Activated CD4-positive, CD25-positive, alpha-beta regulatory T cell treated with anti-CD3 and anti-CD28 coated beads, Interleukin-2, amount 50 U/mL, for 16 hours (primary cell): ENCODE data around the gene DCLK1.

ENCODE experiments used
- DNase-seq: peaks from one replicate; pipeline ENCODE4 v3.0.0-alpha.2; 2020; ENCODE audit warnings: low read depth, low spot score

Gene DCLK1

DNA sequence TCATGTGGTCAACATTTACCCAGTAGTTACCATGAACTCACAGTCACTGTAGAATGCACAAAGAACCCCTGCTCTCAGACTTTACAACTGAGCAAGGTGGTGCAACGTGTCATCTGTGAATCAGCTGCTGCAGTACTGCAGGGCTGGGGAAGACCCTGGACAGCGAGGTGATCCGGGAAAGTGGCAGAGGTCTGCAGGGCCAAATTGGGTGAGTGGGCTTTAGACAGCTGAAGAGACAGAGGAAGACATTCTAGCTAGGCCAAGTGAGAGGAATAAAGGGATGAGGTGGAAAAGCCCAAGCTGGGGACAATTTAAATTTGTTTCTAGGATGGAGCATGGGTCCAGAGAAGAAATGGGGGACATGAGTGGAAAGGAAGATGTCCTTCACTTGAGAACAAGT lies 270.5 kb downstream of the DCLK1 start:
- DNase-seq = no peak

DNA sequence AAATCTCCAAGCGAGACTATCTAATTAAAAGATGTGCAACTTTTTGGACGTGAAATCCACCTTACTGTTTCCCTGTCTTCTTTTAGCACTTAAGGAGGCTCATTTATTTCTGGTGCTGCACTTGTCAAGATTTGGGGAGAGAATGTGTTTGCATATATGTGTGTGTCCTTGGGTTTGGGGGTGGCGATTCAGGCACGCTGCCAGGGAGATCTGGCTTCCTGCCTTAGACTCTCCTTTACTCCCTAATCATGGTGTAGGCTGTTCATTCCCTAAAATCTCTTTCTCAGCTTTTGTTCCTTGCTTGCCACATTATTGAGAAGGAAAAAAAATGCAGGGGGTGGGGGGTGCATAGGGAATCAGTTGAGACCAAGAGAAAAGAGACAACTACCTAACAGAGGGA lies 271.2 kb downstream of the DCLK1 start:
- no peak for DNase-seq

DNA sequence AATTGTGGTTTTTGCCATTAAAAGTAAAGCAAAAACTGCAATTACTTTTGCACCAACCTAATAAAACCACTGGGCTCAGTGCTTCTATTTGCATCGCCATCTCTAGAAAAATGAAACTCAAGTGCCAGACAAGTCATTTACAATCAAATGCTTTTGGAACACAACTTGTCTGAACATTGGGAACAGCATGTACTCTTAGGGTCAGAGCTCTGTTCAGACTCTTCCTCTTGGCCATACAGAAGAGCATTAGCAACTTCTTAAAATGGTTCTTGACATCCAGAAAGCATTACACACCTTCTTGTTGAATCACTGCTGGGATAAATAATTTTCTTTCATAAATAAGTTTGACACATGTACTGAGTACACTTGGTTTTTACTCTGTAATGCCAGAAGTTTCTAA lies 272.5 kb downstream of the DCLK1 start:
- DNase-seq = no peak

DNA sequence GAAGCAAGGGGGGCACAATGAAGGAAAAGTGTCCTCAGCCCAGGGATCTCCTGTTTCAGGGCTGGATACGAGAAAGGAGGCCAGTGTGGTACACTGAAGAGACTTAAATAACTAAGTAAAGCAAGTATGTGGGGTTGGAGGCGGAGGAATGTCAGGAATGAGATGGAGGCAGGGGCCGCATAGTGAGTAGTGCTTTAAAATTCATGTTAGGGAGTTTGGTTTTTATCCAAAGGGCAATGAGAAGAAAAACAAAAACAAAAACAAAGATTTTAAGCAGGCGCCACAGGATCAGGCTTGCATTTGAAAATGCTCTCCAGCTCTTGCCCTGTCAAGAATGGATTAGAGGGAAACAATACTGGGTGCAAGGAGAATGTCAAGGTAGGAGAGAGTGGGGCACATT lies 273.4 kb downstream of the DCLK1 start:
- no peak for DNase-seq

DNA sequence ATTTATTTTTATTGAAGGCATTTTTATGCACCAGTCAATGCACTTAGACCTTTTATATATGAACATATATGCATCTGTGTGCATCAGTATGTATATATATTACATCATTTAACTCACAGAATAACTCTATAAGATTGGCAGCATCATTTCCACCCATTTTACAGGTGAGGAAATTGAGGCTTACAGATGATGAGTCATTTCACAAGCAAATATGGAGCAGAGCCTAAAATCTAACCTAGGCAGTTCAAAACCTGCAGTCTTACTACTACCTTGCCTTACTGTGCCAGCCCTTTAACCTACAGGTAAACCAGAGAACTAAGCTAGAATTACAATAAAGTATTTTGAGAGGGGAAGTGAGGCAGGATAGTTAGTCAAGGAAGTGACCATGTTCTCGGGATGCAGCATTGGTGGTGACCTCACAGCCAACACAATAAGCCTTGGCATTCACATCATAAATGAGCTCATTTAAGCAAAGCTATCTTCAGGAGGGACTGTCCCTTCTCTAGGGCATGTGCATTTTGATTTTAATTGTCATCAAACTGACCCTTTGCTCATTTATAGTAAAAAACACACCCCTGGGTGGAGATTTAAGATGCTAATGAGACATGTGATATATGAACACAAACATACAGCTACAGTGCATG lies 274.3 kb downstream of the DCLK1 start:
- no peak for DNase-seq

DNA sequence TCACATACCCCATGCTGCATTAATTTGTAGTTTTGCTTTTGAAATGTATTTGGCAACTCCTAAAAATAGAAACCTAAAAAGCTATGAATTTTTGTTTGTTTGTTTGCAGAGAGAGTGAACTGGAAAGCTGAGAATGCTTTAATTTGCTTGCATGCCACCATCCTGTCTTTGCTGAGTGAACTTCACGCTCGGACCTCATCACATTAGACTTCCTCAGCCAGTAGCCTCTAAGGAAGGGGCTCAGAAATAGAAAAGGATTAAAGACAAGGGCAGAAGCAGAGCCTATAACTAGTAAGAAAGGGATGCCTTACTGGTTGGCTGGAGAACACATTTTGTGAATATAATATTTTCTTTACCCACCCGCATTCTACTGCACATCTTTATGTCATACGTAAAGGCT lies 275.1 kb downstream of the DCLK1 start:
- no peak for DNase-seq

DNA sequence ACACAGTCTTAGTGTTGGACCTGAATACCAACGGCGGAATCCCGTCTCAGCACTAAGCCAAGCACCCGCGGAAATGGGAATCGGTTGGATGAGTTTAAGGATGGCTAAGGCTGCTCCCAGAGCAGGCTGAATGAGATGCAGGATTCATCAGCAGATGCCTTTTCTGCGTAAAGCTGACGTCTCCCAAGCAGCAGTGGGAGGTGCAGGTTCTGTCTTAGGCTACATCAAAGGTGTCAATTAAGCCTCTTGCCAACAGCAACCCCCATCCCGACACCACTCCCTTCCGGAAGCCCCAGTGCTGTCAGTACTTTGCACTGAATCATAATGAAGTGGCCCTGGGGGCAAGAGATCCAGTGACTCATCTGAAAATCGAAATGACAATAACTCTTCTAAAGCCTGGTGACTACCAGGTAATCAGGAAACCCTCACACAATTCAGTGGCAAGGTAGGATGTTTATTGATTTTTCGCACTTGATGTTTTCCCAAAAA lies 275.6 kb downstream of the DCLK1 start:
- no peak for DNase-seq

DNA sequence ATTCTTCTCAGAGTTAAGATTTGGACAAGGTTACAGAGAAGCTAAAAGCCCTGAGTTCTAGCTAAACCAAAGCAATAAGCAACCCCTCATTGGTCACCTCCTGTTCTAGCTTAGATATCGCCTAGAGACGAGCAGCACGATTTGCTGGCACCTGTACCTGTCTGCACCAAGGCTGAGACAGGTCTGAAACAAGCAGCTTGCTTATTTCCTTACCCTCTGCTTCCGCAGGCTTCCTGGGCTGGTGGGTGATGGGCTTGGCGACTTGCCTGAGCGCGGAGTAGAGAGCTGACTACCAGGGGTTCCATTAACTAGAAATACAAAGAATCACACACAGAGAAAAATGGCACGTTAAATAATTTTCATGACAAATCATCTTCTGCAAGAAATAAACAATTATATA lies 276.9 kb downstream of the DCLK1 start:
- DNase-seq = no peak

DNA sequence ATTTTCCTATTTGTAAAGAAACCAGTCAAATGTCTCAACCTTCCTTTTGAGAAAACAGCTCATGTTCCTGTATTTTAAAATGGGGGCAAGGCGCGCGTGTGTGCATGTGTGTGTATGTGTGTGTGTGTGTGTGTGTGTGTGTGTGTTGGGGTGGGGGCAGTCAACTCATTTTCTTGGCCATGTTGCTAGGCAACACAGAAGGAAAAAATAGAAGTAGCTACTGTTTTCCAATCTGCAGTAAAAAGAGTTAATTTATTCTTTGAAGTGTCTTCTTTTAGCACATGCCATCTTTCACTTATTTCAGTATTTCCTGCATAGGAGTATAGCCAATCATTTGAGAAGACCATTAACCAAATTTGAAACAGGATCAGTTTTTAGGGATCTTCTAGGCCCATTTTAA lies 279.3 kb downstream of the DCLK1 start:
- DNase-seq = no peak

DNA sequence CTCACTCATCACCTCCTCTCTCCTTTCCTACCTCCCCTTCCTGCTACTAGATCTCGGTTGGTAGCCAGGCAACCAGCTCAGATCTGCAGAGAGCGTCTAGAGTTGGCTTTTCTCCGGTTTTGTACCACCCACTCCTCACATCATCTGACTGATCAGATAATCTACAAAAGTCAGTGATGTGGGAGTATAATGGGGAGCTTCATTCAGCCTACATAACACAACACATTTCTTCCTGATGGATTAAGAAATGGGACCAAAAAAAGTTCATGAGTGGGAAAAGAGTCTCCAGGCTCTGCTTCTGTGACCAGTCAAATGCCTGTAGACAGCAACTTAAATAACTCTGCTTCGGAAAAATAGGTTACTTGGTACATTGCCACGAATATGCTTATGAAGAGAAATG lies 279.8 kb downstream of the DCLK1 start:
- no peak for DNase-seq

DNA sequence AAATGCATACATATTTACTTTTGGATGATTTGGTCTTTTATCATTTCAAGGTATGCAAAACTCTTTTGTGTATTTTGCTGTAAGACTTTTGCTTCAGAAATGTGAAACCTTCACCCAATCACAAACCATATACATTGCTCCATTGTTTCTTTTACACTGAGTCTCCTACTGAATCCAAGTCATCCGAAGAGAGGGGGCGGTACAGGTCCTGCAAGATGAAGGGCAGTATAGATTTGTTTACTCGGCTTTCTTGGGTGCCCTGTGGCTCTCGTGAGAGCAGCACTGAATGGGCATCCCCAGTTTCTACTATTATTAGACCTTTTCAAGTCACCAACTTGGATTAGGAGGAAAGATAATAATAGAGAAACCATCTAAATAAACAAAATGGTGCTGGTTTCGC lies 280.6 kb downstream of the DCLK1 start:
- no peak for DNase-seq

DNA sequence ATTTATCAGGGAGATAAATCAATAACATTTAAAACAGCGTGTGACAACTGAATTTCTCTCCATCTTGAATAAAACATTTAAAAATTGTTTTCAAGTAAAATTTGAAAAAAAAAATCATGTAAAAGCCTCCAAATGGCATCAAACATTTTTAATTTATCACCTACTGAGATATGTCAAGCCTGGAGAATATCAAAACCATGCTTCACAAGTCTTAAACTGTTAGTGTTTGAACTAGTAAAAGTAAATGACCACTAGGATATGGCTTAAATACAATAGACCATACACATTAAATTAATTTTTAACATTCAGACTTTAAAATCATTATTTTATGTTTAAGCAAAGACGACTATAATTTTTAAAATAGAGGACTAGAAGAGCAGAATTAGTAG lies 281.9 kb downstream of the DCLK1 start:
- DNase-seq = no peak

DNA sequence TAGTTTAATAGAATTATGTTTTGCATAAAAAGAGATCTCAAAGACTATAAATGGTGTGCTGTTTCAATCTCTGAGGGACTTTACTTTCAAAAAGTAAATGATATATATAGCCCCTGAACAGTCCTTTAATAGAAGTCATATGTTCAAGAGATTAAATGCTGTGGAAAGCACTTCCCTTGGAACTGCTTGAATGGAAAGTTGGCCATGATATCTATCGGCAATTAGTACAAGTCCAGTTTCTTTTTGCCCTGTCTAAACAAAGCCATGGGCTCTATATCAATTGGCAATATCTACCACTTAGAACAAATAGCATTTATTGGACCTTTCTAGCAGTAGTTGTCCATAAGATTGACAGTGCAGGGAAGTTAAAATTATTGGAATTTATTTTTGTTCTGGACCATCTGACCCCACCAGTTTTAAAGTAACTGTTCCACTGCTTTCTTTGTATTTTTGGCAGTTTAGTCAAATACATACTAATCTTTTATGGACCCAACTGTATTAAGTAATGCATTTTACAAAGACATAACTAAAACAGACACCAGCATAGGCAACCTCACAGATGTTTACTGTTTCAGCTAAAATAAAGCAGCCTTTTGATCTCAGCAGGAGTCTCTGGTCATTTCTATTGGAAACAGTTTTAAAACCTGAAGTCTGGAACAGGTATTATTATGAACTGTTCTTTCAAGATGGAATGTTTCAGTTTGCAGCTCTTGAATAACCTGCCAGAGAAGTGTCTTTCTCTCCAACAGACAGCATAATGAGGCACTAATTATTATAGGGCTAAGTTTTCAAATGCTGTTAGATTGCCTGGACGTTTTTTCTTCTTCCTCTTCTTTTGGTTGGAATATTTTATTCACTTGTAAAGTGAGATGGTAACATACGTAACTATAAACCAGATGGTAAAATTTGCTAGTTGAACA lies 282.6 kb downstream of the DCLK1 start:
- DNase-seq = no peak

DNA sequence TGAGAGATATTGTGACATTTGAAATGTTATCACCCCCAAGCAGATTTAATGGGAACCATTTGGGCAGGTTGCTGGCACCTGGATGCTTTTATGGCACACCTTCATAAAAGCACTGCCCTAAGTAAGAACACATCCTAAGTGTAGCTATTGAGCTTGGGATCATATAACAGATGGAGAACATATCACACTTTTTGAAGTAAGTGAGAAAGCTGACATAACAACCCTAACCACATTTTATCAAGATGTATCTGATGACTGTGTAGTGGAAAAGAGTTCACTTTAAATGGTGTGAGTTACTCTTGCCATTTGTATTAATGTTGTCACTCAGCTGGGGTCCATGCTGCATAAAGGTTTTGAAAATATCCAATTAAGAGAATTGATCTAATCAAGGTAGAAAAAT lies 287.9 kb downstream of the DCLK1 start:
- DNase-seq = no peak

DNA sequence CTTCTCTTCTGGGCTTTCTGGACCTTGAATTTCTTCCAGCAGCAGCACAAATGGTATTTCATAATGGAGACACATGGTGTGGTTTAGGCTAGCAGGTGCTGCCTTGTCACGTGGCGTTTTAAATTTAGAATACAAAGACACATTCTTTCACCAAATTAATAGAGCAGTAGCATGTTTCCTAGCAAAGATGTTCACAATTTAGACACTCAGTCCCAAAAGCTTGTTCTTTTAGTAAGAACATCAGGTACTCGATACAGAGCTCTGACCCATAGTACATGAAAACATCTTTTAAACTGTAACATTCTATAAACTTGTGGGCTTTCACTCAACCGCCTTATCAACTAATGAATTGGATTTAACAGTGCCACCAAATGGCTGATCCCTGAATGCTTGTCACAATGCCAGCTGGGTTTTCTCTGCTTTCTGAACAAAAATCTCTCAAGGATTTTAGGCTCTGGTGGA lies 290.1 kb downstream of the DCLK1 start:
- no peak for DNase-seq

DNA sequence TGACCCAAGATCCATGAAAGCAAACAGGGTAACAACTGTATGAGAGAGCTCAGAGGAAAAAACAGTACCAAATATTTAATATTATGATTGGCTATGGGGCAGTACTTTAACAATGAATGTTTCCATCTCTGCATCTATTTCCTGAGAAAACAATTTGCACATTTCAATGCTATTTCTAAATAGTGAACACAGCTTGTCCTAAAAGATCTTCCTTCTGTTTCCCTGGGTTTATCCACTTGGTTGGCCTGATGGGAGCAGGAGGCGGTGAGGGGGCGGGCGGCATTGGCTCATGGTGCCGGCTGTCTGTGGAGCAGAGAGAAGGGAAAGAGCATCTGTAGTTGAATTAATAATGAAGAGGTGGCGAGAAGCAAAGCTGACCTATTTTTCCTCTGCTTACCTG lies 291.4 kb downstream of the DCLK1 start:
- no peak for DNase-seq

DNA sequence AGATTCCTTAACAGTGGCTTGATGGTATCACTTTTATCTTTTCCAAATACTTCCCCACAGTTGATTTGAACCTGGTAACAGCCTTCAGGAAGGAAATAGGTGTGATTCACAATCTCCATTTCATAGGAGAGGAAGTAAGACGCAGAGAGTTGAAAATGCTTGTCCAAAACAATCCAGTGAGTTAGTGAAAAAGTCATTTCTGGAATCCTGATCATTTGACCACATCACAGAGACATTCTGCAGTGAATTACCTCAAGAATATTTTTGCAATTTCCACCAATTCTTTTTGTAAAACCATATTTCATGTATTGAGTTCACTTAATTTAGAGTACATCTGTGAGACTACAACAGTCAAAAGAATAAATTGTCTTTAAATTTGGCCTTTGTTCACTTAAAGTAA lies 292.8 kb downstream of the DCLK1 start:
- no peak for DNase-seq

DNA sequence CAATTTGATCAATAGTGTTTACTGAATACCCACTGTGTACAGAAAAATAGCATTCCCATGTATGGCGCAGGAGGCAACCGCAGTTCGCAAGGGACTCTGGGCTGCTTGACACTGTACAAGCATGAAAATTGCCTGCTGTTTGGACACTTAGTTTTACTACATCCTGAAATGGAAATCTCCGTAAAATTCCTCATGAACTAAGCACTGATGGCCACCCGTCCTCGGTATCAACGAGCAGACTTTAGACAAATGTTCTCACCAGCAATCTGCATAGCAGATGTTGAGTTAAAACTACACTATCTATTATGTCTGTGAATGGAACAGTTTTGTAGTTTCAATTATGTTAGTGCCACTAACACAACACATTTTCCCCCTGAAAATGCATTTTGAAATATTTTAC lies 294.7 kb downstream of the DCLK1 start:
- no peak for DNase-seq

DNA sequence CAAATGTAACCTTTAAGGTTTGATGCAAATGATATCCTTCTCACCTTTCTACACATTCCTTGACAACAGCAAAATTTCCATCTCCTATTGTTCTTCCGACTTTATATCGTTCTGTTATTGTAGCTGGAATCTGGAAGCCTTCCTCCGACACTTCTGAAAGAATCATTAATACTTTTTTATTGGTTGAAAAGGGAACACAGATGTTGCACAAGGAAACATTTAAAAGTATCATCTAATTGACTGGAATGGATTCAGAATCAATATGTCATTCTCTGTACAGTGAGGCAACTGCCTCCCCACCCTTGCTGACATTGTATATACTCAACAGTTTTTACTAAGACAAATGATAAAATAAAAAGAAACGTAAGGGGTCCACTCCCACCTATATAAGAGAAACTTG lies 295.2 kb downstream of the DCLK1 start:
- no peak for DNase-seq

DNA sequence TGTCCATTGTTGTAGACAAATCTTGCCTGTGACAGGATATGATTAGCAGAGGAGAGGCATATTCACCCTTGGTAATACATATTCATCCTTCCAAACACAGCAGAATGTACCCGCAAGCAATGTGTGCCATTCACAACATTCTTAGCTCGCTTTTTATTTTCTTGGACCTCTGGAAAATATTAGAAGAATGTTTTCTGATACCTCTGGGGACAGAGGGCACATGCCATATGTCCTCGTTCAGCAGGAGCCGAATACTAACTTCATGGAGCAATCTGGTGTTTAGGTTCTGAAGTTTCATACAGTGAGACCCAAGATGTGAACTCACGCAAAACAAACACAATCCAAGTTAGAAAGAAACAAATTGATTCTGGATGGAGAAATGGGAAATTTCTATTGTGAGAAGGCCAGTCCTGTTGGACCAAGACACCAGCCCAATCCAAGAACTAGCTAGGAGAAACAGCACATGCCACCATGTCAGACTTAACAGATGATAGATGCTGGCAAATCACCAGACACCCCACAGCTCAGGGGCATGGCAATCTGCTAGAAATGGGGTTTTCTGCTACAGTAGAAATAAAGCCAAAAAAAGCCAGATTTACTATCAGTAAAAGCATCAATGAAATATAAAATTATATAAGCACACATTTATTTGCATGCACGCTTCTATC lies 297.4 kb downstream of the DCLK1 start:
- no peak for DNase-seq

DNA sequence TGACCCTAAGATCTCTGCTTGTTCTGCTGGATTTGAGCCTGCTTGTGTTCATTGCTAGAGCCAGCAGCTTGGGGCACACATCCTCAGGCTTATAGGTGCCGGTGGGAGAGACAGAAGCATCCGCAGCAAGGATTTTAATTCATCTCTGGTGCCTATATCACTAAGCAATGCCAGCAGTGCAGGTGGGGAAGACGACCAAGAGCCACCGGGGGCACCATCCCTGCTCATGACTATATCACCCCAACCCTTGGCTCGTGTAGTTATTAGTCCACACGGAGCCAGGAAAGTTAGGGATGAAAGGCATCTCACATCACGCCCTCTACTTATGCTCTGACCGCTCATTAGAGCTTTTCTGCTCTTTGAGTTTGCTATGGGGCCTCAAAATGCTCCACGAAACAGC lies 298.2 kb downstream of the DCLK1 start:
- DNase-seq = no peak

DNA sequence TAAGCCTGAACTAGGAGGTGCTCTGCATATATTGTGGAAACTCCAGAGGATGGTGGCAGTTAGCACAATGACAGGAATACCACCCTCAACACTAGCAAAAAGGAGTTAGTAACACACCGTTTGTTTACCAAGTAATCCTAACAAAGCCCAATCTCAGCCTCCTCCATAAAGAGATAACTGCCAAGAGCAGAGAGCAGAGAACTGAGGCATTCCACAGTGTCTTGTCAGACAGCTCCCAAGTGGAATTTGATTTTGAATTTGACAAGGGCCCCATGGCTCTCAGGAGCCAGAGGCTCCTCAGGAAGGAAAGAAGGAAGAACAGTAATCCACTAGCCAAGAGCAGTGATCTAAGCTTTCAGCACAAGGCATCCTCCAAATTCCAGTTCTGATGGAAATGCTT lies 298.6 kb downstream of the DCLK1 start:
- no peak for DNase-seq
